ENCODE measurements around the gene LGALS12.
"Not testable (repeated sequence)": the region's sequence is repeated elsewhere in the genome, so short reads cannot be mapped to it uniquely, and the experiment has no call there.

LGALS12 gene

GRCh38 chr11:63523151-63523550 is 17.3 kb downstream of the LGALS12 start:
- TF ChIP-seq CTCF (IDR thresholded peaks at IDR 0.05; ENCODE audit: low read depth, low read length) = no peak
- DNase-seq (ENCODE audit: extremely low read depth, low read depth) = no peak

- no peak for TF ChIP-seq CTCF (IDR thresholded peaks at IDR 0.05; ENCODE audit: low read depth, low read length)
These were observed 21.8 kb downstream of the LGALS12 start for GRCh38 chr11:63527667-63528066.

GRCh38 chr11:63528156-63528555 is 22.3 kb downstream of the LGALS12 start:
- not testable (repeated sequence) for DNase-seq (ENCODE audit: extremely low read depth, low read depth)

More at GRCh38 chr11:63527667-63528066, 21.8 kb downstream of the LGALS12 start:
- no peak for DNase-seq (ENCODE audit: extremely low read depth, low read depth)

GRCh38 chr11:63528729-63529278 is 22.9 kb downstream of the LGALS12 start:
- not testable (repeated sequence) for DNase-seq (ENCODE audit: extremely low read depth, low read depth)

GRCh38 chr11:63529373-63529772 is 23.5 kb downstream of the LGALS12 start:
- DNase-seq (ENCODE audit: extremely low read depth, low read depth) = not testable (repeated sequence)

GRCh38 chr11:63530021-63530420 is 24.1 kb downstream of the LGALS12 start:
- TF ChIP-seq CTCF (IDR thresholded peaks at IDR 0.05; ENCODE audit: low read depth, low read length) = no peak
- DNase-seq (ENCODE audit: extremely low read depth, low read depth) = no peak

- DNase-seq (ENCODE audit: extremely low read depth, low read depth) = peak; percentile 88
These were observed 25.3 kb downstream of the LGALS12 start for GRCh38 chr11:63531074-63531792.

GRCh38 chr11:63532117-63532516 is 26.2 kb downstream of the LGALS12 start:
- TF ChIP-seq CTCF (IDR thresholded peaks at IDR 0.05; ENCODE audit: low read depth, low read length) = no peak
- no peak for DNase-seq (ENCODE audit: extremely low read depth, low read depth)

- DNase-seq (ENCODE audit: extremely low read depth, low read depth) = no peak
These were observed 27.1 kb downstream of the LGALS12 start for GRCh38 chr11:63532799-63533475.

More at GRCh38 chr11:63532799-63533475, 27.1 kb downstream of the LGALS12 start:
- TF ChIP-seq CTCF (IDR thresholded peaks at IDR 0.05; ENCODE audit: low read depth, low read length) = no peak
